HCT116 (cell line): ENCODE results near the gene TFCP2L1. TPM values are rescaled to one million over a fixed set of nuclear protein-coding genes. Genes with fewer than 3 reads are reported as not detected.

Source experiments
- ATAC-seq: fragments of 200-7000 bp; cut with Tn5 transposase; 2 replicates; pipeline ENCODE4 v1.9.1; 2020; ENCODE audit warnings: mild to moderate bottlenecking, moderate library complexity
- BruUV-seq: library from RNA; stranded (reverse); fragments of 400-500 nt; replicated peaks from 2 replicates; lab custom pipeline; 2021; lab: Mats Ljungman, UMichigan
- CTCF ChIA-PET: fragments of 300-600 bp; sonication (Branson Sonifier 250); formaldehyde crosslinking; loops from one replicate; lab custom pipeline; 2021; ENCODE audit warnings: antibody characterized with exemption; lab: Charles Lee
- POLR2A ChIA-PET: fragments of 300-600, 350-600 bp; sonication (Branson Sonifier 250); formaldehyde crosslinking; loops from one replicate; lab custom pipeline; 2021; ENCODE audit warnings: antibody characterized with exemption; lab: Charles Lee
- RAD21 ChIA-PET, 2 experiments: fragments of 300-600 bp; sonication (Branson Sonifier 250); formaldehyde crosslinking; loops; one replicate each; lab custom pipeline; 2023; ENCODE audit warnings: low total read pairs in 2 of 2; ENCODE audit not compliant: uncharacterized antibody in 2 of 2, unreplicated experiment in 2 of 2, low non-redundant PET in 1 of 2; lab: Charles Lee
- DNase-seq: peaks from one replicate; pipeline ENCODE4 v3.0.0-alpha.2; 2010; ENCODE audit warnings: low read depth, low spot score
- H2AFZ ChIP-seq: fragments of 200-600 bp; shearing (Covaris generic), sonication (generic); 2 replicates; pipeline ENCODE4 v1.6.1; 2017; ENCODE audit warnings: low read depth, mixed run types, mixed read lengths, antibody characterized with exemption, low read length; ENCODE audit not compliant: poor library complexity, severe bottlenecking
- H3K27ac ChIP-seq: 2 replicates; pipeline ENCODE4 v1.5.1; 2012; ENCODE audit warnings: low read depth, low read length
- H3K27me3 ChIP-seq: fragments of 200-600 bp; sonication (generic); 2 replicates; pipeline ENCODE4 v1.6.1; 2016; ENCODE audit warnings: mixed run types, low read length, mixed read lengths; ENCODE audit not compliant: insufficient read depth
- H3K36me3 ChIP-seq, 2 experiments: fragments of 200-500 bp in 1 of 2; fragments of 200-600 bp in 1 of 2; sonication (Bioruptor generic) in 1 of 2; sonication (generic) in 1 of 2; 2 replicates each; pipeline versions ENCODE4 v1.5.1 to v1.6.1; 2014 to 2016; ENCODE audit warnings: low read length in 2 of 2, inconsistent platforms in 1 of 2, mixed read lengths in 1 of 2, mixed run types in 1 of 2; ENCODE audit not compliant: insufficient read depth in 2 of 2, control insufficient read depth in 1 of 2
- H3K4me1 ChIP-seq, 2 experiments: fragments of 200-600 bp in 1 of 2; sonication (generic) in 1 of 2; 2 replicates each; pipeline versions ENCODE4 v1.5.1 to v1.6.1; 2012 to 2017; ENCODE audit warnings: low read length in 2 of 2, inconsistent platforms in 1 of 2, mild to moderate bottlenecking in 1 of 2, mixed read lengths in 1 of 2, mixed run types in 1 of 2, moderate library complexity in 1 of 2; ENCODE audit not compliant: insufficient read depth in 2 of 2, control insufficient read depth in 1 of 2
- H3K4me2 ChIP-seq: fragments of 200-600 bp; sonication (generic); 2 replicates; pipeline ENCODE4 v1.6.1; 2017; ENCODE audit warnings: mixed run types, low read length, mixed read lengths
- H3K4me3 ChIP-seq, 2 experiments: fragments of 200-600 bp in 1 of 2; sonication (generic) in 1 of 2; replicated peaks in 1 of 2; 2 replicates each; pipeline ENCODE4 v1.5.1; 2011 to 2016; ENCODE audit warnings: low read length in 2 of 2, control low read depth in 1 of 2, low read depth in 1 of 2, mild to moderate bottlenecking in 1 of 2, mixed read lengths in 1 of 2, mixed run types in 1 of 2
- H3K79me2 ChIP-seq: fragments of 200-600 bp; sonication (generic); 2 replicates; pipeline ENCODE4 v1.6.1; 2017; ENCODE audit warnings: mild to moderate bottlenecking, mixed run types, low read length, moderate library complexity, mixed read lengths; ENCODE audit not compliant: insufficient read depth
- H3K9ac ChIP-seq: fragments of 200-600 bp; sonication (generic); 2 replicates; pipeline ENCODE4 v1.6.1; 2016; ENCODE audit warnings: low read length, mixed read lengths
- H3K9me2 ChIP-seq: fragments of 200-600 bp; sonication (generic), shearing (Covaris generic); 2 replicates; pipeline ENCODE4 v1.6.1; 2017; ENCODE audit warnings: mixed run types, mild to moderate bottlenecking, moderate library complexity; ENCODE audit not compliant: insufficient read depth
- H3K9me3 ChIP-seq, 2 experiments: fragments of 200-500 bp in 1 of 2; fragments of 200-600 bp in 1 of 2; sonication (Bioruptor generic) in 1 of 2; sonication (generic) in 1 of 2; 2 replicates each; pipeline ENCODE4 v1.6.1; 2014 to 2017; ENCODE audit warnings: low read length in 2 of 2, mixed read lengths in 2 of 2, inconsistent platforms in 1 of 2, low read depth in 1 of 2, mild to moderate bottlenecking in 1 of 2, mixed run types in 1 of 2, moderate library complexity in 1 of 2; ENCODE audit not compliant: control insufficient read depth in 1 of 2, insufficient read depth in 1 of 2
- H4K20me1 ChIP-seq: fragments of 200-600 bp; sonication (generic), shearing (Covaris generic); 2 replicates; pipeline ENCODE4 v1.6.1; 2017; ENCODE audit warnings: mixed run types, mild to moderate bottlenecking, moderate library complexity; ENCODE audit not compliant: insufficient read depth
- CBX3 ChIP-seq: IDR thresholded peaks from 2 replicates; pipeline ENCODE4 v1.6.1; 2012; ENCODE audit warnings: low read depth
- CEBPB ChIP-seq: IDR thresholded peaks from 2 replicates; pipeline ENCODE4 v1.6.1; 2012; ENCODE audit warnings: low read depth
- EGR1 ChIP-seq: IDR thresholded peaks from 2 replicates; pipeline ENCODE4 v1.6.1; 2012; ENCODE audit warnings: low read depth
- EZH2phosphoT487 ChIP-seq: fragments of 200-600 bp; IDR thresholded peaks from 2 replicates; pipeline ENCODE4 v1.6.1; 2018; ENCODE audit warnings: antibody characterized with exemption, borderline replicate concordance
- POLR2A ChIP-seq: IDR thresholded peaks from 2 replicates; pipeline ENCODE4 v1.7.0; 2011; ENCODE audit warnings: borderline replicate concordance; ENCODE audit not compliant: insufficient read depth, insufficient read length; ENCODE audit errors: extremely low read depth
- POLR2AphosphoS5 ChIP-seq: IDR thresholded peaks from 2 replicates; pipeline ENCODE4 v1.6.1; 2011; ENCODE audit warnings: mild to moderate bottlenecking, low read depth, low read length, moderate library complexity
- RAD21 ChIP-seq: IDR thresholded peaks from 2 replicates; pipeline ENCODE4 v1.6.1; 2012; ENCODE audit warnings: low read depth, mild to moderate bottlenecking
- SIN3A ChIP-seq: IDR thresholded peaks from 2 replicates; pipeline ENCODE4 v1.6.1; 2012; ENCODE audit warnings: low read depth
- YY1 ChIP-seq: IDR thresholded peaks from 2 replicates; pipeline ENCODE4 v1.6.1; 2011; ENCODE audit warnings: low read length, low read depth, moderate library complexity, mild to moderate bottlenecking; ENCODE audit not compliant: insufficient replicate concordance; ENCODE audit errors: extremely low read depth
- ZFX ChIP-seq: fragments of 450-650 bp; IDR thresholded peaks from 2 replicates; pipeline ENCODE4 v1.6.1; 2017
- intact Hi-C: fragments of 100-400 bp; cut with micrococcal nuclease; formaldehyde crosslinking; loops from 2 replicates; pipeline ENCODE4 v1.10.0; 2022
- total RNA-seq: library from RNA; stranded (reverse); gene quantifications from one replicate; pipeline ENCODE4 v1.2.1, GENCODE V29; 2021; ENCODE audit not compliant: unreplicated experiment
- TF ChIP-seq, protein P1 (sequence below): IDR thresholded peaks from 2 replicates; pipeline ENCODE4 v1.6.1; 2011; ENCODE audit warnings: mild to moderate bottlenecking, low read length, moderate library complexity; ENCODE audit not compliant: insufficient replicate concordance; ENCODE audit errors: extremely low read depth
- TF ChIP-seq, protein P2 (sequence below): IDR thresholded peaks from 2 replicates; pipeline ENCODE4 v1.6.1; 2012
- TF ChIP-seq, protein P3 (sequence below): IDR thresholded peaks from 2 replicates; pipeline ENCODE4 v1.6.1; 2012

Gene TFCP2L1
- total RNA-seq, 1 experiment from 2014 or later, result 8.4 TPM

DNA sequence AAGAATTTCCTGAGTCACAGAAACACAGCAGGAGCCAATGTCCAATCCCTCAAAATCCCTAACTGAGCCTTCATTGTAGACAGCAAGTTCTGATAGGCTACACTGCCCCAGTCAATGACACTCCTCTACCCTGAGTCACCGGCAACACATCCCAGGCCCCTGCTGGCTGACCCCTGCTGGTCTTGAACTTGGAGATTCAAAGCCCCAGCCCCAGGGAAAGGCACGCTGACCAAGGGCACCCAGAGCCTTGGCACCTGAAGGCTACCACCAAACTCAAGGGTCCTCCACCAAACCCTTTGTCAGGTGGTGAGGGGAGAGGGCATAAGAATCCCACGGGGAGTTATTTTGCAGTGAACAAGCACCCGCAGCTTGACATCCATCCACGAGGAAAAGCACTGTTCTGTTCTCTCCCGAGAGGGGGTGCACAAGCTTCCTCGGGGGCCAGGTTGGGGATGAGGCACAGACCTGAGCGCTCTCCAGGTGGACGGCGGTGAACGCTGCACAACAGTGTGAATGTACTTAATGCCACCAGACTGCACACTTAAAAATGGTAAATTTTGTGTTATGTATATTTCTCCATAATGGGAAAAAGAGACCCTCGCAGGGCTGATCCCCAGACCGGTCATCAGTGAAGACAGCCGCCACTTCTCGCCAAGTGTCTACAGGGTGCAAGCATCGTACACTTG is 46.9 kb downstream of the TFCP2L1 start (continued):
- TF ChIP-seq, protein P1, sequence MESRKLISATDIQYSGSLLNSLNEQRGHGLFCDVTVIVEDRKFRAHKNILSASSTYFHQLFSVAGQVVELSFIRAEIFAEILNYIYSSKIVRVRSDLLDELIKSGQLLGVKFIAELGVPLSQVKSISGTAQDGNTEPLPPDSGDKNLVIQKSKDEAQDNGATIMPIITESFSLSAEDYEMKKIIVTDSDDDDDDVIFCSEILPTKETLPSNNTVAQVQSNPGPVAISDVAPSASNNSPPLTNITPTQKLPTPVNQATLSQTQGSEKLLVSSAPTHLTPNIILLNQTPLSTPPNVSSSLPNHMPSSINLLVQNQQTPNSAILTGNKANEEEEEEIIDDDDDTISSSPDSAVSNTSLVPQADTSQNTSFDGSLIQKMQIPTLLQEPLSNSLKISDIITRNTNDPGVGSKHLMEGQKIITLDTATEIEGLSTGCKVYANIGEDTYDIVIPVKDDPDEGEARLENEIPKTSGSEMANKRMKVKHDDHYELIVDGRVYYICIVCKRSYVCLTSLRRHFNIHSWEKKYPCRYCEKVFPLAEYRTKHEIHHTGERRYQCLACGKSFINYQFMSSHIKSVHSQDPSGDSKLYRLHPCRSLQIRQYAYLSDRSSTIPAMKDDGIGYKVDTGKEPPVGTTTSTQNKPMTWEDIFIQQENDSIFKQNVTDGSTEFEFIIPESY, result no peak
- TF ChIP-seq YY1 (no peak), POLR2A (no peak), CBX3 (no peak), EGR1 (no peak), EZH2phosphoT487 (no peak), RAD21 (no peak), POLR2AphosphoS5 (no peak)
- TF ChIP-seq, protein P2, sequence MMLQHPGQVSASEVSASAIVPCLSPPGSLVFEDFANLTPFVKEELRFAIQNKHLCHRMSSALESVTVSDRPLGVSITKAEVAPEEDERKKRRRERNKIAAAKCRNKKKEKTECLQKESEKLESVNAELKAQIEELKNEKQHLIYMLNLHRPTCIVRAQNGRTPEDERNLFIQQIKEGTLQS, result no peak

DNA sequence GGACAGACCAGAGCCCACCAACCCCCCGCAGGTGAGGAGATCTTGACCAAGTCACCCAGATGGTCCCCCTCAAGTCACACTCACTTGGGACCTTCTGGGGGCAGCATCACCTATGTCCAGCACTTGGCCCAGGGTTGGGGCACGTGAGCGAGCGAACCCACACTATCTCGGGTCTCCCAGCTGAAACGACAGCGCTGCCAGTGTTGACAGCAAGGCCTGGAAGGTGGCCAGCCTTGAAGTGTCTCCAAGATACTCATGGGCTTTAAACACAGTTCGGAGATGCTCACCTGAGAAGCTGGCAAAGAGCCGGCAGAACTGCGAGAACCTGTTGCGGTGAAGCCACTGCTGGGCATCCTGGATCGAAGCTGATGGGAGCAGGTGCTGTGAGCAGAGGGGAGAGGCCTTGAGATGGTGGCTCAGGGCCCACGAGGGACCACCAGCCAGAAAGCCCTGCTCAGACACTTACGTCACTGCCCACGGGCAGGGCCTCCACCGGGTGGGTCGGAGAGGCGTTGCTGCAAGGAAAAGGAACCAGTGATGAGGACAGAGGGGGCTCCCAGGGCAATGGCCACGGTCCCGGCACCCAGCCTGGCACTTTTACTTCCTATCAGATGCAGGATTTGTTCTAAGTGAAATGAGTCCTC is 47.5 kb downstream of the TFCP2L1 start:
- intact Hi-C loops, result no loop called here
- H3K9ac ChIP-seq, result no peak overlapping the region
- ChIA-PET POLR2A (no interaction called here), CTCF (no interaction called here), RAD21 (no interaction called here)
- H3K27ac ChIP-seq, result no peak overlapping the region
- no peaks in the 10 kb centered on the region for H3K9me2 ChIP-seq
- H3K79me2 ChIP-seq, result no peaks in the 10 kb centered on the region
- DNase-seq (no peak), ATAC-seq (no peak; the same call in 1 of the 2 replicates)
- H4K20me1 ChIP-seq, result no peaks in the 10 kb centered on the region
- H2AFZ ChIP-seq, result no peak overlapping the region
- H3K27me3 ChIP-seq, result no peaks in the 10 kb centered on the region
- H3K4me2 ChIP-seq, result no peak overlapping the region; the same call in 1 of the 2 replicates
- no peaks in the 10 kb centered on the region for H3K9me3 ChIP-seq
- no peaks in the 10 kb centered on the region for H3K36me3 ChIP-seq
- TF ChIP-seq SIN3A (no peak), EZH2phosphoT487 (no peak), CEBPB (no peak), ZFX (no peak), YY1 (no peak)
- TF ChIP-seq, protein P3, sequence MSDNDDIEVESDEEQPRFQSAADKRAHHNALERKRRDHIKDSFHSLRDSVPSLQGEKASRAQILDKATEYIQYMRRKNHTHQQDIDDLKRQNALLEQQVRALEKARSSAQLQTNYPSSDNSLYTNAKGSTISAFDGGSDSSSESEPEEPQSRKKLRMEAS, result no peak
- no peak overlapping the region for H3K4me3 ChIP-seq
- no TSS peak for BruUV-seq
- H3K4me1 ChIP-seq, result peaks cover 0 to 9% of the 10 kb centered on the region in 2 experiments; a peak in 2 of 4 replicates
